Hindlimb muscle (tissue), 1 donor: ENCODE results near the gene ATF6B. TPM values are rescaled to one million over a fixed set of nuclear protein-coding genes. Genes with fewer than 3 reads are reported as not detected.
"Not testable (repeated sequence)": the region's sequence is repeated elsewhere in the genome, so short reads cannot be mapped to it uniquely, and the experiment has no call there.

ENCODE experiments used
- DNase-seq: peaks from one replicate; pipeline ENCODE4 v3.0.0-alpha.2; 2013
- polyA plus RNA-seq: library from polyadenylated mRNA; unstranded; fragments of 120-200 nt; gene quantifications from one replicate; pipeline ENCODE4 v1.2.1, GENCODE V29; 2013; ENCODE audit not compliant: insufficient read length

The ATF6B gene
- polyA plus RNA-seq, 1 donor: 49.0 TPM

DNA sequence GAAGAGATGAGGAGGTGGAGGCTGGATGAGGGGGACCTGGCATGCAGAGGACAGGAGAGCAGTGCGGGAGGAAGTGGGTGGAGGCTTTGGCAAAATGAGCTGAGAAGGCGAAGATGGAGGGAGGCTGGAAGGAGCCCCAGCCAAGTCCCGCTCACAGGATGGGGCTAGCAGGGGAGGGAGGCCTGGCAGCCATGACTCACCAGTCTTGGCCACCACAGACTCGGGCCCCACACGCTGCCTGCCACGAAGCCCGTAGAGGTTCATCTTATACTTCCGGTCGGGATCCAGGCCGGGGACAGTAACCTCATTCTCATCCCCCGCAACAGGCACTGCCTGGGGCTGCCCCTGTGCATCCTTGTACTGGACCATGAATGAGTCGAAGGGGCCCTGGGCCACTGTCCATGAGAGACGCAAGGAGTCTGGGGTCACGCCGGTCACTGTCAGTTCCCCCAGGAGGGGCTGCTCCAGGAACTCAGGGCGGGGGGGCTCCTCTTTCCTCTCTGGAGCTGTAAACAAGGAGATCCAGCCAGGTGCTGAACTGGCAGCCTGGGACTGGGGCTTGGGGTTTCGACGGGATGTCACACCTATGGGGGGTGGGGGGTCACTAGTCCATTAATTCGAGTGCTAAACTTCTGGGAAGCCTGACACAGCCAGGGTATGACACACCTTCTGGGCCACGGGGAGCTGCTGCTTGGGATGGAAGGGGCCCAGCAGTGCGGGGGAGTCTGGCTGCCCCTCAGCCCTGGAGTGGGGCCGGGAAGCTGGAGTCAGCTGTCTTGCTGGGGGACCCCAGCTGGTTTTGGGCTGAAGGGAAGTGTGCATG lies 46.7 kb downstream of the ATF6B start:
- peak; percentile 73 for DNase-seq

DNA sequence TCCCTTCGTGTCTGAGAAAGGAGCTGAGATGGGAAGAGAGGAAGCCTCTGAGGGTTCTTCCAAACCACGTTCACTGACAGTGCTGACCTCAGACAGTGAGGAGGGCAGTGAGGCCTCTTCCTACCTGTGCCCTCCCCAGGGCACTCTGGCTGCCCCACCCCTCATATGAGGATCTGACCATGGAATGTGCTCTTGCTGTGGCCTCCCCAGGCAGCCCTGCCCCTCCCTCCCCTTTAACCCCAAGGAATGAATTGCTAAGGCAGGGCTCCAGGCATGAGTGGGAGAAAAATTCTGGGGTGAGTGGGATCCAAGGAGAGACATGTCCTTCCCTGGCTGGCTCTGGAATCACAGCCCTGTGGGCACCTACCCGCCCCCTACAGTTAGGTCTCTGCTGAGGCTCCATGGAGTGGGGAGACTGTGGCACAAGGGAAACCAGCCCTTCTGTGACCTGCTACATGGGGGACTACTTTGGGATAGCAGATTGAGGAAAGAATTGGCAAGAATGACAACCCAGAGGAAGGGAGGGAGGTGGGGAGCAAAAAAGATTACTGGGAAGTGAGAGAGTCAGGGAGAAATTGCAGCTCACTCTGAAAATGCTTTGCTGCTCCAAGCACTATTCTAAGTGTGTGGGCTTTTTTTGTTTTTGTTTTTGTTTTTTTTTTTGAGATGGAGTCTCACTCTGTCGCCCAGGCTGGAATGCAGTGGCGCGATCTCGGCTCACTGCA lies 48.3 kb downstream of the ATF6B start:
- no peak for DNase-seq

DNA sequence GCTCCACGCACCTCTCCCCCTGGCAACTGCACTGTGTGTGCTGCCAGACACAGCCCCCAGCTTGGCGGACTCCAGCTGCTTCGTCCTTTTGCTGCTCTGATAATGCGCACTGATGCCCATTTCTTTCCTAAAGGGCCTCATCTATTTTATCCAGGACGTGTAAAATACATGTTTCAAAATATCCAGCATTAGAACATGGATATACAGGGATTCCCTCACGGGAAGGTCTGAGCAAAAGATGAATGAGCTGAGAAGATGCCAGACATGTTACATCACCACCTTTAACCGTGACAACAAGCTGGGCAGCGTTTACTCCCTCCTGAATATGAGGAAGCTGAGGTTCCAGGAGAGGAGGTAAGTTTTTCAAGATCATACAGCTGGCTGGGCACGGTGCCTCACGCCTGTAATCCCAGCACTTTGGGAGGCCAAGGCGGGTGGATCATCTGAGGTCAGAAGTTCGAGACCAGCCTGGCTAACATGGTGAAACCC lies 51.7 kb downstream of the ATF6B start:
- DNase-seq: peak; percentile 68

DNA sequence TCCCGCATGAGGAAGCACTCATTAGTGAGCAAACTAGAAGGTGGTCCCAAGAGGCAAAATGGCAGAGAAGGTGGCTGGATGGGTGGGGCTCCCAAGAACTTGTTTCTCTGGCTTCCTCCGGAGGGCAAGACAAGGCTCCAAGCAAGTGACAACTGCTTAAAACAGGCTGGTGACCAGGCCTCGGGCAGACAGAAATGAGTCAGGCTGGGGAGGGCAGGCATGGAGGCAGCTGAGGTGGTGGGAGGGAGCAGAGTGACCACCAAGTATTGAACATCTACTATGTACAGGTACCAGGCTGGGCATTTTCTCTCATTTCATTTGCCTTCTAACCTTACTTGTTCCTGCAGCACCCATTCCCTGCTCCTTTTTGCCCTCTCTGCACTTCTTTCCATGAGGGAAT lies 52.3 kb downstream of the ATF6B start:
- DNase-seq: no peak

DNA sequence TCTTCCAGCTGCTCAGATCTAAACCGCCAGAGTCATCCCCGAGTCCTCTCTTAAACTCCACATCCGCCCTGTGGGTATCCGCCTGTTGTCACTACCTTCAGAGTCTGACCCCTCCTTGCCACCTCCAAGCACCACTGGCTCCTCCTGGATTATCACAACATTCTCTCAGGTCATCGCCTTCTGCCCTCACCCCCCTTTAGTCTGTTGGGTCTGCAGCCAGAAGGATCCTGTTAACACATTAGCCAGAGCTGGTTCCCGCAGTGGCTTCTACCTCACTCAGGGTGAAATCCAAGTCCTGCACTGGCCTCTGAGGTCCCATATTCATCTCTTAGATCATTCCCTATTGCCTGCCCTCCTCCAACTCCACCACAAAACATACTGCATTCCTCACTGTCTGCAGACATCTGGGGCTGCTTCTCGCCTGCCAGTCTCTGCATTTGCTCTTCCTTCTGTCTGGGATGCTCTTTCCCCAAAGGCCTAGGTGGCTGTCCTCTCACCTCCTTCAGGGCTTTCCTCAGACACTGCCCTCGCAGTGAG lies 53.0 kb downstream of the ATF6B start:
- no peak for DNase-seq

DNA sequence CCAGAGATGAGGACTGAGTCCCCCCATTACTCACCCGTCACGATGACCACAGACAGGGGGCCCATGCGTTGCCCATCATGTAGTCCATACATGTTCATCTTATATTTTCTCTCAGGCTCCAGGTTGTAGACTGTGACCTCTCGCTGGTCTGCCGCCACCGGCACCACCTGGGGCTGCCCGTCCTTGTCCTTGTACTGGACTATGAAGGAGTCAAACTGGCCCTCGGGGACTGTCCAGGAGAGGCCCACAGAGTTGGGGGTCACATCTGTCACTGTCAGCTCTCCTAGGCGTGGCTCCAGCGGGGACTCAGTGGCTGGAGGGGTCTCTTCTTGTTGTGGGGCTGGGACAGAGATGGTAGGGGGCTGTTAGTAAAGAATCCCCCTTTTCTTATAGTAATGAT lies 54.4 kb downstream of the ATF6B start:
- no peak for DNase-seq

DNA sequence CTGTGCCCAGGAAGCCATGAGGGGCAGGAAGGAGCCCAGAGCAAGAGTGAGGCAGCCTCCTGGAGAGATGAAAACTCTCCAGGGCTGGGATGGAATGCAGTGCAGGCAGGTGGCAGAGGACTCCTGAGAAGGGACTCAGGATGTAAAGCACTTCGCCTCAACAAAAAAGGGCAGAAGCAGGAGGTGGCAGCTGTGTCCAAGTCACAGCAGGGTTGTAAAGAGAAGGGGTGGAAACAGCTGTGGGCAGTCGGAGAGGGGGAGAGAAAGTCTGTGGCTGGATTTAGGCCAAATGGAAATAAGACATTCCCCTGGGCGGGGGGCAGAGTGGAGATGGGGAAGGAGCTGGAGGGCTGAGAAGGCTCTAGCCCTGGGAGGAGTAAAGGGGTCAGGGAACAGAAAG lies 54.9 kb downstream of the ATF6B start:
- DNase-seq: no peak

DNA sequence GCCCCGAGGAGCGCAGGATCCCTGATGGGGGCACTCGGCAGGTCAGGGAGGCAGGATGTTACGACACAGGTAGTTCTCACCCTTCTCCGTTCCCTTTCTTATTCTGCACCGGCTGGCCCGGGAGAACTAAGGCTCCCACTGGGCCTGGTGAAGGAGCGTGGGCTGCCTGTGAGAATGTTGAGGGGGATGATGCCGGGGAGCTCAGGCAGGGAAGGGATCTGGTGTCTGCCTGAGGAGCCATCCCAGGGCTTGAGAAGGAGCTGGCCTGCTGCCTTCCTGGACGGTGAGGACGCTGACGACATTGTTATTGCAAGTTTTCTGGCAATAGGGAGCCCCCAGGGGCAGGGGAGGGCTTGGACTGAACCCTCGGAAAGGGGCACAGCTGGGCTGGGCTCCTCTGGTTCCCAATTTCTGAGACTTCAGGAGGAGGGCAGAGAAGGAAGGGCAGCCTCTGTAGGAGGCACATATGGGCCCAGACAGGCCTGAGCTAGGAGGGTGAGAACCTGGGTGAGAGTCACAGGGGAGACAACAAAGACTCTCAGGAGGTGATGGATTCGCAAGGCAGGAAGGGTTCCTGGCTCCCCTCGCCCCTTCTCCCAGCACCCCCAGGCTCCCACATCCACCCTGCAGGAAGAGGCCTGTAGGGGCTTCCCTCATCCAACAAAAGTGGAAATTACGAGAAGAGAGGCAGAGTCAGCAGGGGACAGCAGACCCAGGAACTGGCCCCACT lies 57.1 kb downstream of the ATF6B start:
- peak; percentile 77 for DNase-seq

DNA sequence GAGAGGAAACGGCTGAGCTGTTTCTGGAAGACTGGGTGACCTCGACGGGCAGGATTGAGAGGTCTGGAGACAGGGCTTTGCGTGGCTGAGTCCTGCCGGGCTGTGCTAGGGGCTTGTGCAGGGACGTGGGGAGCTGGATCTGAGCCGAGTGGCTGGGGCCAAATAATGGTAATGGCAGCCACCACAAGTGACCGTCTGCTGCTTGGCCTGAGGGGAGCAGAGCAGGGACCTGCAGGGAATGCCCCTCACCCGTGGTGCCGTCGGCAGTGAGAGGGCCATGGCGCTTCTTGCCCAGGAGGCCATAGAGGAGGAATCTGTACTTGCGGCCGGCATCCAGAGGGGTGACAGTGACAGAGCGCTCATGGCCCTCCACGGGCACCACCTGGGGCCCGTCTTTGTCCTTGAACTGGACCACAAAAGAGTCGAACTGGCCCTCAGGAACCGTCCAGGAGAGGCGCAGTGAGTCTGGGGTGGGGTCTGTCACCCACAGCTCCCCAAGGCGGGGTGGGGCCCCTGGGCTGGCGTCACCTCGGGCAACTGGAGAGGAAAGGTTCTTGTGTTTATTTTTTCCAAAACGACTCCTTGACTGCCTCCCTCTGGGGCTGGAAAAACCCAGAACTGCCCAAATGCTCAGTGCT lies 58.0 kb downstream of the ATF6B start:
- no peak for DNase-seq

DNA sequence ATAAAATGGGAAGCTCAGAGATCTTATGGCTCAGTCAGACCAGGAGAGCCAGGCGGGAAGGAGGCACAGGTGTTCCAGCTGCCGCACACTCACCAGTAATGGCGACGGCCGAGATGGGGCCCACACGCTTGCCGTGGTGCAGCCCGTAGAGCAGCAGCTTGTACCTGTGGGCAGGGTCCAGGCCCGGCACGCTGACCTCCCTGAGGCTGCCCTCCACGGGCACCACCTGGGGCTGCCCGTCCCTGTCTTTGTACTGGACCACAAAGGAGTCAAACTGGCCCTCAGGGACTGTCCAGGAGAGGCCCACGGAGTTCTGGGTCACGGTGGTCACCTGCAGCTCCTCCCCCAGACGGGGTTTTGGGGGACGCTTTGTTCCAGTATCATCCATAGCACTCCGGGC lies 58.6 kb downstream of the ATF6B start:
- no peak for DNase-seq

DNA sequence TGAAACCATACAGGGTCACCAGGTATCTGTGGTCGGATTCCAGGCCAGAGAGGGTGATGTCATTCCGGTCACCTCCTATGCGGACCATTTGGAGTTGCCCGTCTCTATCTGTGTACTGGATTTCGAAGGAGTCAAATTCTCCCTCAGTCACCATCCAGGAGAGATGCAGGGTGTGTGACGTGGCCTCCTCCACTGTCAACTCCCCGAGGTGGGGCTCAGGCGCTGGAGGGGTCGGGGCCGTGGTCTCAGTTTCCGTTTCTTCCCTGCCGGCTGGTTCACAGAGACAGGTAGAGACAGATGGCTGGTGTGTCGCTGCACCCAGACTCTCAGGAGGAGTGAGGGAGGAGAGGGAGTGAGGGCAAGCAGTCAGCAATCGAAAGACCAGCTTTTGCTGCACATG lies 59.2 kb downstream of the ATF6B start:
- no peak for DNase-seq

DNA sequence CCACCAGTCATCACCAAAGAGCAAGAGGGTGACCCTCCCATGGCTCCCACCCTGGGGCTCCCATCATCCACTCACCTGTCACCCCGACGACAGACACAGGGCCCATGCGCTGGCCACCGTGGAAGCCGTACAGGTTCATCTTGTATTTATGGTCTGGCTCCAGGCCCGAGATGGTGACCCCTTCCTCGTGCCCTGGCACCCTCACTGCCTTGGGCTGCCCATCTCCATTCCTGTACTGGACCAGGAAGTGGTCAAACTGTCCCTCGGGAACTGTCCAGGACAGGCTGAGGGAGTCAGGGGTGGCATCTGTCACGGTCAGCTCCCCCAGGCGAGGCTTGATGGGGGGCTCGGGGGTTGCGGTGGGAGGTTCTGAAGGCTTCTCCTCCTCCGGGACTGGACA lies 59.7 kb downstream of the ATF6B start:
- not testable (repeated sequence) for DNase-seq

DNA sequence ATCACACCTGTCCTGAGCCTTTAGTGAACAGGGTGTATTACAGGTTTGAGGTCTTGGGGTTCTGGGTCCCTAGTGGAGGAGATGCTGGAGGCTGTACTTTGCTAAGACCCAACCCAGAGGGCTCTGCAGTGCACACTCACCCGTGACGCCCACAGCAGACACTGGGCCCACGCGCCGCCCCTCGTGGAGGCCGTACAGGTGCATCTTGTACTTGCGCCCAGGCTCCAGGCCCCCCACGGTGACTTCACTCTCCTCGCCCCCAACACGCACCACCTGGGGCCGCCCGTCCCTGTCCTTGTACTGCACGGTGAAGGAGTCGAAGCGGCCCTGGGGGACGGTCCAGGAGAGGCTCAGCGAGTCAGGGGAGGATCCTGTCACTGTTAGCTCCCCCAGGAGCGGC lies 60.5 kb downstream of the ATF6B start:
- DNase-seq: not testable (repeated sequence)

Other genes with a start within 250 kb of the ATF6B start
- 0.23 TPM for gene SLC44A4, start 249.2 kb downstream of the ATF6B start, polyA plus RNA-seq
- gene EHMT2, start 230.5 kb downstream of the ATF6B start, polyA plus RNA-seq: 33.6 TPM
- 10.9 TPM for gene ZBTB12, start 226.2 kb downstream of the ATF6B start, polyA plus RNA-seq
- 11.1 TPM for gene C2, start 200.5 kb downstream of the ATF6B start, polyA plus RNA-seq
- 1.7 TPM for gene CFB, start 182.2 kb downstream of the ATF6B start, polyA plus RNA-seq
- gene NELFE, start 169.3 kb downstream of the ATF6B start, polyA plus RNA-seq: 69.7 TPM
- 28.5 TPM for gene SKIC2, start 169.1 kb downstream of the ATF6B start, polyA plus RNA-seq
- gene DXO, start 156.1 kb downstream of the ATF6B start, polyA plus RNA-seq: 16.8 TPM
- gene C4A, start 146.2 kb downstream of the ATF6B start, polyA plus RNA-seq: 55.9 TPM
- gene C4B, start 113.5 kb downstream of the ATF6B start, polyA plus RNA-seq: 67.2 TPM
- gene CYP21A2, start 89.8 kb downstream of the ATF6B start, polyA plus RNA-seq: 1.8 TPM
- gene TNXB, start 18.9 kb downstream of the ATF6B start, polyA plus RNA-seq: 125 TPM
- gene FKBPL, start 2.0 kb upstream of the ATF6B start, polyA plus RNA-seq: 3.6 TPM
- 1.6 TPM for gene PRRT1, start 23.7 kb upstream of the ATF6B start, polyA plus RNA-seq
- gene PPT2, start 25.9 kb upstream of the ATF6B start, polyA plus RNA-seq: 42.8 TPM
- gene EGFL8, start 36.3 kb upstream of the ATF6B start, polyA plus RNA-seq: 29.5 TPM
- gene AGPAT1, start 47.8 kb upstream of the ATF6B start, polyA plus RNA-seq: 66.1 TPM
- gene RNF5, start 50.2 kb upstream of the ATF6B start, polyA plus RNA-seq: 50.9 TPM
- 6.7 TPM for gene AGER, start 56.0 kb upstream of the ATF6B start, polyA plus RNA-seq
- gene PBX2, start 62.0 kb upstream of the ATF6B start, polyA plus RNA-seq: 109 TPM
- gene GPSM3, start 64.4 kb upstream of the ATF6B start, polyA plus RNA-seq: 9.9 TPM
- gene NOTCH4, start 95.8 kb upstream of the ATF6B start, polyA plus RNA-seq: 25.1 TPM
- gene TSBP1, start 243.7 kb upstream of the ATF6B start, polyA plus RNA-seq: not detected